Breast epithelium (tissue), 4 donors: ENCODE data around the gene SKIC8. TPM values are rescaled to one million over a fixed set of nuclear protein-coding genes. Genes with fewer than 3 reads are reported as not detected.

Source experiments
- DNase-seq, 2 donors: peaks; one replicate each; pipeline ENCODE4 v3.0.0-alpha.2; 2019; ENCODE audit warnings: low spot score in 2 of 2
- H3K27ac ChIP-seq, 2 donors: fragments of 200-600 bp; sonication (generic) in 1 of 2; one replicate each; pipeline ENCODE4 v1.5.1; 2016 to 2019; ENCODE audit warnings: mild to moderate bottlenecking in 1 of 2
- H3K27me3 ChIP-seq, 2 donors: fragments of 200-600 bp; sonication (generic) in 1 of 2; one replicate each; pipeline versions ENCODE4 v1.5.1 to v1.6.0; 2017 to 2019; ENCODE audit warnings: control low read depth in 1 of 2, mild to moderate bottlenecking in 1 of 2
- H3K36me3 ChIP-seq: fragments of 200-600 bp; one replicate; pipeline ENCODE4 v1.5.1; 2019
- H3K4me1 ChIP-seq, 2 donors: fragments of 200-600 bp; sonication (generic); one replicate each; pipeline ENCODE4 v1.5.1; 2016 to 2019; ENCODE audit warnings: control low read depth in 1 of 2
- H3K4me3 ChIP-seq, 3 donors: fragments of 200-600 bp; sonication (generic); 1 replicate in 2 of 3; 2 replicates in 1 of 3; pipeline ENCODE4 v1.5.1; 2016 to 2019; ENCODE audit warnings: mild to moderate bottlenecking in 3 of 3, moderate library complexity in 2 of 3
- H3K9me3 ChIP-seq, 2 donors: fragments of 200-600 bp; sonication (generic) in 1 of 2; one replicate each; pipeline ENCODE4 v1.5.1; 2016 to 2019; ENCODE audit warnings: control low read depth in 1 of 2
- CTCF ChIP-seq, 3 donors: fragments of 450-650 bp; IDR thresholded peaks; one replicate each; pipeline ENCODE4 v1.5.1; 2016 to 2017; ENCODE audit warnings: antibody characterized with exemption in 3 of 3, mild to moderate bottlenecking in 3 of 3, moderate library complexity in 3 of 3
- POLR2A ChIP-seq: fragments of 450-650 bp; IDR thresholded peaks from one replicate; pipeline ENCODE4 v1.6.1; 2016; ENCODE audit warnings: antibody characterized with exemption, mild to moderate bottlenecking, moderate library complexity
- POLR2AphosphoS5 ChIP-seq, 3 donors: sonication (generic); formaldehyde crosslinking; IDR thresholded peaks; one replicate each; pipeline ENCODE4 v1.6.1; 2017; ENCODE audit warnings: antibody characterized with exemption in 3 of 3
- intact Hi-C: fragments of 100-400 bp; cut with DNase I; formaldehyde crosslinking; loops from one replicate; pipeline ENCODE4 v1.15.1; 2023; ENCODE audit warnings: low total_unique reads
- total RNA-seq, 3 donors: library from RNA; depleted of rRNA; stranded (reverse); fragments of >200 nt; gene quantifications; one replicate each; pipeline ENCODE4 v1.1.0, GENCODE V29; 2016

SKIC8 gene
- total RNA-seq, 3 donors from 2014 or later = 63.5 to 98.8 (median 96.0) TPM

- intact Hi-C loops = no loop called here
- H3K27ac ChIP-seq = no peak overlapping the region
- DNase-seq = peak in 1 of 2 donors; percentile 53
- H3K9me3 ChIP-seq = no peaks in the 10 kb centered on the region
- H3K27me3 ChIP-seq = no peaks in the 10 kb centered on the region
- H3K4me3 ChIP-seq = no peak overlapping the region
- no peak for TF ChIP-seq POLR2AphosphoS5 (IDR thresholded peaks at IDR 0.05)
- TF ChIP-seq POLR2A = no peak
- no peak for TF ChIP-seq CTCF (IDR thresholded peaks at IDR 0.05)
- no peaks in the 10 kb centered on the region for H3K4me1 ChIP-seq
- no peaks in the 10 kb centered on the region for H3K36me3 ChIP-seq
These were observed 55.9 kb downstream of the SKIC8 start for GRCh38 chr15:78243491-78243941.

DNA sequence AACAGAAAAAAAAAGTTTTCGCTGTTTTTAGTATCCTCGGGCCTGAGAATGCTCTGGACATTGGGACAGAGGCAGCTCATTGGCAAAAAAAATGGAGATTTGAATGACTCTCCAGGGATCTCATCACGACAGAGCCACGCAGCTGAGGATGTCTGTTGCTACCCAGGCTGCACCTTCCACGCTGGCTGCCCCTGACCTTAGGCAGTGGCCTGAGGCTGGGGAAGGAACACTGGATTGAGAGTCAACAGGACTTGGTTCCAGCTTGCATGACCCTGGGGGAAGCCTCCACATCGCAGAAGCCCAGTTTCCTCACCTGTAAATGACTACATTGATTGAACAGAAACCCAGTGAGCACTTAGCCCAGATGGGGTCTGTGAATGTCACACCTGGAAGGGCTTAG is 56.4 kb downstream of the SKIC8 start:
- Histone ChIP-seq H3K27me3 (no peaks in the 10 kb centered on the region), H3K27ac (no peak overlapping the region), H3K36me3 (no peaks in the 10 kb centered on the region), H3K9me3 (no peaks in the 10 kb centered on the region), H3K4me1 (no peaks in the 10 kb centered on the region), H3K4me3 (no peak overlapping the region)
- peak in 1 of 2 donors; percentile 25 for DNase-seq
- intact Hi-C loops = no loop called here
- TF ChIP-seq POLR2AphosphoS5 (IDR thresholded peaks at IDR 0.05) (no peak), POLR2A (no peak), CTCF (IDR thresholded peaks at IDR 0.05) (no peak)

GRCh38 chr15:78242128-78242527 is 57.3 kb downstream of the SKIC8 start:
- H3K27me3 ChIP-seq = no peaks in the 10 kb centered on the region
- H3K9me3 ChIP-seq = no peaks in the 10 kb centered on the region
- TF ChIP-seq POLR2A = no peak
- no peak for TF ChIP-seq POLR2AphosphoS5 (IDR thresholded peaks at IDR 0.05)
- TF ChIP-seq CTCF (IDR thresholded peaks at IDR 0.05) = no peak
- peak in 1 of 2 donors; percentile 5 for DNase-seq
- no peaks in the 10 kb centered on the region for H3K4me1 ChIP-seq
- H3K36me3 ChIP-seq = no peaks in the 10 kb centered on the region
- intact Hi-C loops = no loop called here
- H3K4me3 ChIP-seq = no peak overlapping the region
- no peak overlapping the region for H3K27ac ChIP-seq

DNA sequence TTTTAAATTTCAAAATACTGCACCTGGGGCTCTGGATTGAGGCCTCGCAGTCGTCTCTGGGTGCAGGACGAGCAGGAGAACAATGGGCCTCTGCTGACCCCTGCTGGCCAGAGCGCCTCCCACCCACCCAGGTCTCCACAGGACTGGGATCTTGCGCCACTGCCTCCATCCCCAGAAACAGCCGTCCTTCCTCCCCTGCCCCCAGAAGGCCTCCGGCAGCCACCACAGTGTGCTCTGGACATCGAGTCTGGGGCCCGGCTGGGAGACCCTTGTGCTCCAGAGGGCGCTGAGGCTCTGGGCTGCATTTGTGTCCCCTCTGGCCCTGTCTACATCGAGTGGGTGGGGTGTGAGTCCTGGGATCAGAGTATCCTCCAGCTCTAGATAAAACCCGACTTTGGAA is 58.4 kb downstream of the SKIC8 start:
- Histone ChIP-seq H3K4me3 (no peak overlapping the region), H3K27ac (no peak overlapping the region), H3K4me1 (no peaks in the 10 kb centered on the region), H3K9me3 (no peaks in the 10 kb centered on the region), H3K27me3 (no peaks in the 10 kb centered on the region), H3K36me3 (no peaks in the 10 kb centered on the region)
- intact Hi-C loops = no loop called here
- TF ChIP-seq POLR2AphosphoS5 (IDR thresholded peaks at IDR 0.05) = no peak
- TF ChIP-seq CTCF (IDR thresholded peaks at IDR 0.05) = peak; percentile 36 to 86 (median 84)
- peak; percentile 72 to 86 for DNase-seq

- no peaks in the 10 kb centered on the region for H3K36me3 ChIP-seq
- H3K27ac ChIP-seq = no peak overlapping the region
- peaks cover 0 to under 1% of the 10 kb centered on the region in 2 donors for H3K27me3 ChIP-seq
- intact Hi-C loops = loop anchor here (10.0 kb wide), 1 partner anchor 115 kb away; no protein-coding TSS in a partner anchor
- no peak overlapping the region for H3K4me3 ChIP-seq
- H3K9me3 ChIP-seq = no peaks in the 10 kb centered on the region
- no peak for DNase-seq
- H3K4me1 ChIP-seq = no peaks in the 10 kb centered on the region
- no peak for TF ChIP-seq POLR2AphosphoS5 (IDR thresholded peaks at IDR 0.05)
- TF ChIP-seq CTCF (IDR thresholded peaks at IDR 0.05) = no peak
- no peak for TF ChIP-seq POLR2A
These were observed 59.6 kb downstream of the SKIC8 start for GRCh38 chr15:78239811-78240210.
